GM12878 (cell line): ENCODE measurements around the gene FSIP1. TPM values are rescaled to one million over a fixed set of nuclear protein-coding genes. Genes with fewer than 3 reads are reported as not detected.

Experiments used
- ATAC-seq: fragments of 200-7000 bp; cut with Tn5 transposase; 3 replicates; pipeline ENCODE4 v1.9.1; 2020; ENCODE audit warnings: mild to moderate bottlenecking, moderate library complexity
- BruUV-seq: library from RNA; stranded (reverse); fragments of 400-500 nt; replicated peaks from 2 replicates; lab custom pipeline; 2021; lab: Mats Ljungman, UMichigan
- CTCF ChIA-PET: fragments of 300-600 bp; sonication (Branson Sonifier 250); formaldehyde crosslinking; extraction: SDS; loops from one replicate; lab custom pipeline; 2021; ENCODE audit warnings: inconsistent platforms; lab: Yijun Ruan, JAX
- POLR2A ChIA-PET: fragments of 350-600 bp; formaldehyde crosslinking; extraction: SDS; loops from one replicate; lab custom pipeline; 2021; ENCODE audit warnings: inconsistent platforms; lab: Charles Lee
- RAD21 ChIA-PET: fragments of 300-600 bp; sonication (Branson Sonifier 250); formaldehyde crosslinking; loops from one replicate; lab custom pipeline; 2023; ENCODE audit warnings: antibody characterized with exemption; ENCODE audit not compliant: unreplicated experiment; lab: Charles Lee
- SMC1A ChIA-PET: fragments of 300-600 bp; sonication (Branson Sonifier 250); formaldehyde crosslinking; loops from one replicate; lab custom pipeline; 2023; ENCODE audit not compliant: unreplicated experiment, uncharacterized antibody; lab: Charles Lee
- DNase-seq: peaks from one replicate; pipeline ENCODE4 v3.0.0-alpha.2; 2011; ENCODE audit warnings: low read depth, low spot score
- FAIRE-seq: peaks from 3 replicates; lab custom pipeline; 2011; peaks lifted over from hg19 to GRCh38; lab: Jason Lieb, UNC
- H2AFZ ChIP-seq: 2 replicates; pipeline ENCODE4 v1.6.0; 2011; ENCODE audit warnings: low read depth, low read length, control low read depth; ENCODE audit not compliant: control insufficient read depth
- H3K27ac ChIP-seq: 2 replicates; pipeline ENCODE4 v1.5.1; 2011; ENCODE audit warnings: control low read depth; ENCODE audit not compliant: control insufficient read depth, insufficient read depth
- H3K27me3 ChIP-seq, 2 experiments: replicated peaks in 1 of 2; 2 replicates each; pipeline versions ENCODE4 v1.6.0 to v1.6.1; 2011; ENCODE audit warnings: low read length in 1 of 2; ENCODE audit not compliant: control insufficient read depth in 2 of 2, insufficient read depth in 2 of 2
- H3K36me3 ChIP-seq, 2 experiments: 2 replicates each; pipeline ENCODE4 v1.5.1; 2011; ENCODE audit warnings: low read length in 1 of 2; ENCODE audit not compliant: control insufficient read depth in 2 of 2, insufficient read depth in 2 of 2
- H3K4me1 ChIP-seq: 2 replicates; pipeline ENCODE4 v1.6.1; 2011; ENCODE audit warnings: mild to moderate bottlenecking, low read length, moderate library complexity, mixed read lengths; ENCODE audit not compliant: control insufficient read depth, insufficient read depth
- H3K4me2 ChIP-seq: 2 replicates; pipeline ENCODE4 v1.6.0; 2011; ENCODE audit warnings: control low read depth; ENCODE audit not compliant: control insufficient read depth, insufficient read depth
- H3K4me3 ChIP-seq: fragments of 200-600 bp; sonication (generic); 2 replicates; pipeline ENCODE4 v1.5.1; 2016
- H3K79me2 ChIP-seq: 2 replicates; pipeline ENCODE4 v1.6.0; 2011; ENCODE audit warnings: low read length; ENCODE audit not compliant: control insufficient read depth, insufficient read depth
- H3K9ac ChIP-seq: 2 replicates; pipeline ENCODE4 v1.8.0; 2011; ENCODE audit warnings: low read length, control low read depth, mixed read lengths; ENCODE audit not compliant: control insufficient read depth, insufficient read depth
- H3K9me3 ChIP-seq: replicated peaks from 3 replicates; pipeline ENCODE4 v1.5.1; 2011; ENCODE audit warnings: mild to moderate bottlenecking, low read length; ENCODE audit not compliant: control insufficient read depth, insufficient read depth
- H4K20me1 ChIP-seq: 2 replicates; pipeline ENCODE4 v1.6.0; 2011; ENCODE audit not compliant: control insufficient read depth, insufficient read depth
- BHLHE40 ChIP-seq, 2 experiments: fragments of 450-650 bp in 1 of 2; IDR thresholded peaks; 2 replicates each; pipeline ENCODE4 v1.6.1; 2011 to 2017; ENCODE audit warnings: low read depth in 2 of 2, borderline replicate concordance in 1 of 2, improper control_type of control experiment in 1 of 2, low read length in 1 of 2, mild to moderate bottlenecking in 1 of 2
- E2F8 ChIP-seq: fragments of 450-650 bp; IDR thresholded peaks from 2 replicates; pipeline ENCODE4 v1.6.1; 2018; ENCODE audit warnings: mild to moderate bottlenecking, low read depth, moderate library complexity; ENCODE audit not compliant: partially characterized antibody
- ESRRA ChIP-seq: IDR thresholded peaks from 2 replicates; pipeline ENCODE4 v1.6.1; 2012; ENCODE audit warnings: mild to moderate bottlenecking, low read length, improper control_type of control experiment
- MYB ChIP-seq: fragments of 150-350 bp; IDR thresholded peaks from 2 replicates; pipeline ENCODE4 v1.6.1; 2014; ENCODE audit warnings: mild to moderate bottlenecking, low read depth, low read length, borderline replicate concordance
- MYC ChIP-seq: IDR thresholded peaks from 2 replicates; pipeline ENCODE4 v1.6.1; 2011; ENCODE audit warnings: mild to moderate bottlenecking, low read length, moderate library complexity, inconsistent platforms; ENCODE audit not compliant: insufficient read depth, insufficient replicate concordance, insufficient read length, severe bottlenecking
- NRF1 ChIP-seq: conservative IDR thresholded peaks from 2 replicates; pipeline ENCODE4 v1.6.1; 2011; ENCODE audit warnings: mild to moderate bottlenecking, low read depth, low read length, improper control_type of control experiment
- RB1 ChIP-seq: fragments of 450-650 bp; formaldehyde crosslinking; IDR thresholded peaks from 2 replicates; pipeline ENCODE4 v1.6.1; 2017; ENCODE audit warnings: mild to moderate bottlenecking, borderline replicate concordance
- RFX5 ChIP-seq: IDR thresholded peaks from 2 replicates; pipeline ENCODE4 v1.6.1; 2011; ENCODE audit warnings: low read depth, low read length, improper control_type of control experiment
- SMAD1 ChIP-seq: fragments of 450-650 bp; IDR thresholded peaks from 2 replicates; pipeline ENCODE4 v1.6.1; 2018; ENCODE audit warnings: mild to moderate bottlenecking, low read depth; ENCODE audit not compliant: partially characterized antibody
- WGBS: methylation state at CpG from one replicate; pipeline ENCODE4 v1.1.6; 2016; ENCODE audit warnings: low lambda C conversion rate; ENCODE audit not compliant: insufficient replicate concordance, insufficient coverage; ENCODE audit errors: missing lambda C conversion rate; 5-methylcytosine and 5-hydroxymethylcytosine counted together
- in situ Hi-C: fragments of 300-500 bp; cut with MboI; formaldehyde crosslinking; loops from 9 replicates; pipeline ENCODE4 v1.14.3; 2018; ENCODE audit warnings: mixed read lengths
- intact Hi-C: fragments of 100-400 bp; cut with micrococcal nuclease; formaldehyde crosslinking; loops from one replicate; pipeline ENCODE4 v1.14.2; 2022; ENCODE audit not compliant: unreplicated experiment
- polyA plus RNA-seq, 11 experiments: library from polyadenylated mRNA; depleted of rRNA in 4 of 11; unstranded in 6 of 11; stranded (reverse) in 5 of 11; fragments of >200 nt; fragmentation: Nextera tagmentation in 4 of 11; fragmentation: Illumina TruSeq in 1 of 11; extraction: Ambion mirVana in 4 of 11; extraction: Trizol in 1 of 11; gene quantifications; 1 replicate in 1 of 11; 2 replicates in 10 of 11; pipeline versions ENCODE4 v1.2.1 to v1.2.3, GENCODE V29; 2011 to 2016; ENCODE audit warnings: inconsistent platforms in 2 of 11, missing spikeins in 2 of 11, low read depth in 1 of 11
- total RNA-seq, 4 experiments: library from RNA; depleted of rRNA in 3 of 4; stranded (reverse); fragments of >200 nt in 3 of 4; fragmentation: Illumina TruSeq in 1 of 4; extraction: Trizol in 1 of 4; gene quantifications; 2 replicates each; pipeline versions ENCODE4 v1.2.1 to v1.2.3, GENCODE V29; 2013 to 2021

FSIP1 gene
- total and polyA plus RNA-seq, 10 of the 15 experiments (the other 5 are each of a cell fraction or from before 2014, with no cell fraction given), result 0.15 to 0.67 (median 0.35) TPM

- H3K9ac ChIP-seq, result no peak overlapping the region
- no peaks in the 10 kb centered on the region for H4K20me1 ChIP-seq
- CTCF ChIA-PET, result interaction anchor here (0.9 to 4.2 kb wide), 5 partner anchors 24 to 492 kb away, joined by 3 to 23 read pairs (median 4); no protein-coding TSS in a partner anchor
- intact Hi-C loops, result no loop called here
- POLR2A ChIA-PET, result interaction anchor here (1.0 to 1.8 kb wide), 4 partner anchors 7 to 258 kb away, joined by 3 to 4 read pairs (median 3); partner anchors contain the start of gene EIF2AK4
- H3K27me3 ChIP-seq, result no peaks in the 10 kb centered on the region
- no peak for TF ChIP-seq BHLHE40 (IDR thresholded peaks at IDR 0.05; ENCODE audit: borderline replicate concordance in 1 of 2, low read depth in 2 of 2, low read length in 1 of 2)
- TF ChIP-seq E2F8, result no peak
- no peak for TF ChIP-seq MYC
- no peak for TF ChIP-seq RB1
- TF ChIP-seq MYB, result no peak
- no peak for TF ChIP-seq RFX5
- no peak for TF ChIP-seq NRF1
- no peak for TF ChIP-seq ESRRA
- TF ChIP-seq SMAD1, result peak; percentile 46
- RAD21 ChIA-PET, result interaction anchor here (0.6 to 1.8 kb wide), 7 partner anchors 13 to 317 kb away, joined by 3 to 12 read pairs (median 4); no protein-coding TSS in a partner anchor
- H3K9me3 ChIP-seq, result no peaks in the 10 kb centered on the region
- peak overlapping the region; percentile 84 for H3K4me2 ChIP-seq
- SMC1A ChIA-PET, result interaction anchor here (1.4 to 3.0 kb wide), 3 partner anchors 7 to 25 kb away, joined by 3 to 8 read pairs (median 6); no protein-coding TSS in a partner anchor
- 75% methylated on average over 2 of the region's 2 CpGs for WGBS
- DNase-seq (no peak), ATAC-seq (no peak), FAIRE-seq (peak; percentile 59)
- peak overlapping the region; percentile 96 for H2AFZ ChIP-seq
- peaks cover 12% of the 10 kb centered on the region for H3K79me2 ChIP-seq
- in situ Hi-C loops, result loop anchor here (10.0 kb wide), 2 partner anchors 323 to 493 kb away; partner anchors contain the start of gene BMF
- peak overlapping the region; percentile 97 for H3K4me3 ChIP-seq
- H3K4me1 ChIP-seq, result peaks cover 7% of the 10 kb centered on the region
- H3K27ac ChIP-seq, result no peak overlapping the region
- H3K36me3 ChIP-seq, result no peaks in the 10 kb centered on the region; a peak in 1 of 4 replicates
- BruUV-seq, result TSS peak; percentile 62
Observed at GRCh38 chr15:39781967-39782302, 706 bp downstream of the FSIP1 start.
